KMS-11 (cell line): Measurements from ENCODE around the gene RAD54L.

ENCODE experiments used
- H2AFZ ChIP-seq: fragments of 200-600 bp; sonication (generic); 2 replicates; pipeline ENCODE4 v1.6.1; 2016; ENCODE audit warnings: antibody characterized with exemption, mixed run types, low read depth
- H3K27ac ChIP-seq: fragments of 200-600 bp; sonication (generic); 2 replicates; pipeline ENCODE4 v1.6.1; 2016; ENCODE audit warnings: mild to moderate bottlenecking, mixed run types
- H3K27me3 ChIP-seq: fragments of 200-600 bp; sonication (generic); 2 replicates; pipeline ENCODE4 v1.6.1; 2017; ENCODE audit warnings: mild to moderate bottlenecking, low read depth, mixed run types, moderate library complexity; ENCODE audit not compliant: insufficient read depth
- H3K36me3 ChIP-seq: fragments of 200-600 bp; sonication (generic); 2 replicates; pipeline ENCODE4 v1.6.1; 2017; ENCODE audit warnings: mild to moderate bottlenecking, mixed run types; ENCODE audit not compliant: insufficient read depth
- H3K4me1 ChIP-seq: fragments of 200-600 bp; sonication (generic); 2 replicates; pipeline ENCODE4 v1.6.1; 2016; ENCODE audit warnings: mild to moderate bottlenecking, low read depth, mixed run types; ENCODE audit not compliant: poor library complexity, severe bottlenecking
- H3K4me2 ChIP-seq: fragments of 200-600 bp; sonication (generic); 2 replicates; pipeline ENCODE4 v1.7.0; 2016; ENCODE audit warnings: mild to moderate bottlenecking, mixed run types
- H3K4me3 ChIP-seq: fragments of 200-600 bp; sonication (generic); IDR thresholded peaks from 2 replicates; pipeline ENCODE4 v1.6.1; 2017; ENCODE audit warnings: low read depth, low read length, mixed read lengths; ENCODE audit not compliant: insufficient read depth
- H3K79me2 ChIP-seq: fragments of 200-600 bp; sonication (generic); 2 replicates; pipeline ENCODE4 v1.6.1; 2016; ENCODE audit warnings: low read depth, mixed run types; ENCODE audit not compliant: insufficient read depth
- H3K9ac ChIP-seq: fragments of 200-600 bp; sonication (generic); 2 replicates; pipeline ENCODE4 v1.6.1; 2016; ENCODE audit warnings: mild to moderate bottlenecking, mixed run types
- H4K20me1 ChIP-seq: fragments of 200-600 bp; sonication (generic); 2 replicates; pipeline ENCODE4 v1.6.1; 2016; ENCODE audit warnings: mild to moderate bottlenecking, mixed run types; ENCODE audit not compliant: insufficient read depth
- CTCF ChIP-seq: fragments of 200-600 bp; sonication (generic); conservative IDR thresholded peaks from 2 replicates; pipeline ENCODE4 v1.6.1; 2017; ENCODE audit warnings: low read depth, mild to moderate bottlenecking, antibody characterized with exemption, low read length, moderate library complexity, mixed read lengths

The RAD54L gene

GRCh38 chr1:46247436-46248121, at the start of gene RAD54L:
Gene RAD54L (plus strand): TSS chr1:46247763. CDS start chr1:46248406, 643 bp downstream.
- H3K79me2 ChIP-seq: peaks cover 17% of the 10 kb centered on the region
- no peaks in the 10 kb centered on the region for H4K20me1 ChIP-seq
- TF ChIP-seq CTCF: no peak
- peak within 1 kb of the TSS; percentile 98 for H2AFZ ChIP-seq
- peaks cover 5% of the 10 kb centered on the region; the same call in 1 of the 2 replicates for H3K36me3 ChIP-seq
- peak within 1 kb of the TSS; percentile 93 for H3K4me3 ChIP-seq
- H3K9ac ChIP-seq: peak within 1 kb of the TSS; percentile 64; the same call in 1 of the 2 replicates
- H3K27ac ChIP-seq: peak within 1 kb of the TSS; percentile 63
- H3K27me3 ChIP-seq: no peaks in the 10 kb centered on the region
- peaks cover 24% of the 10 kb centered on the region for H3K4me1 ChIP-seq
- H3K4me2 ChIP-seq: peak within 1 kb of the TSS; percentile 87

GRCh38 chr1:46197964-46198811, 49.4 kb upstream of the RAD54L start, which contains the start of gene POMGNT1:
Gene POMGNT1 (minus strand): TSS chr1:46198434. CDS start chr1:46197821, 613 bp downstream.
- Histone ChIP-seq H3K4me1 (peaks cover 8% of the 10 kb centered on the region), H3K4me3 (no peak within 1 kb of the TSS), H4K20me1 (no peaks in the 10 kb centered on the region), H3K9ac (peak within 1 kb of the TSS; percentile 69), H3K4me2 (peak within 1 kb of the TSS; percentile 85), H2AFZ (peak within 1 kb of the TSS; percentile 99), H3K27me3 (no peaks in the 10 kb centered on the region), H3K79me2 (no peaks in the 10 kb centered on the region), H3K36me3 (no peaks in the 10 kb centered on the region), H3K27ac (no peak within 1 kb of the TSS; the same call in 1 of the 2 replicates)
- TF ChIP-seq CTCF: peak; percentile 15; the same call in 1 of the 2 replicates

- Histone ChIP-seq H2AFZ (peak overlapping the region; percentile 97), H3K4me2 (peak overlapping the region; percentile 60), H3K4me1 (peaks cover 8% of the 10 kb centered on the region), H3K79me2 (no peaks in the 10 kb centered on the region), H3K36me3 (no peaks in the 10 kb centered on the region), H3K27me3 (no peaks in the 10 kb centered on the region), H4K20me1 (no peaks in the 10 kb centered on the region), H3K9ac (no peak overlapping the region; the same call in 1 of the 2 replicates), H3K27ac (no peak overlapping the region), H3K4me3 (no peak overlapping the region)
- no peak for TF ChIP-seq CTCF
Observed at GRCh38 chr1:46199233-46199749, 48.3 kb upstream of the RAD54L start.

- no peak overlapping the region for H3K4me2 ChIP-seq
- no peak overlapping the region for H3K4me3 ChIP-seq
- H3K79me2 ChIP-seq: no peaks in the 10 kb centered on the region
- H2AFZ ChIP-seq: no peak overlapping the region
- H3K9ac ChIP-seq: no peak overlapping the region
- TF ChIP-seq CTCF: no peak
- peaks cover 6% of the 10 kb centered on the region for H3K4me1 ChIP-seq
- no peak overlapping the region for H3K27ac ChIP-seq
- H4K20me1 ChIP-seq: no peaks in the 10 kb centered on the region
- H3K36me3 ChIP-seq: no peaks in the 10 kb centered on the region
- no peaks in the 10 kb centered on the region for H3K27me3 ChIP-seq
Observed at GRCh38 chr1:46203738-46204405, 43.7 kb upstream of the RAD54L start.
